ENCODE results near the gene KLHL35. TPM values are rescaled to one million over a fixed set of nuclear protein-coding genes. Genes with fewer than 3 reads are reported as not detected.

KLHL35 gene
- total RNA-seq, 4 donors from 2014 or later, result 0.17 to 0.42 (median 0.29) TPM; not detected in 1

GRCh38 chr11:75428281-75428724 is 4.7 kb downstream of the KLHL35 start:
- Histone ChIP-seq H3K9me3 (peaks cover 0 to 7% (median 3%) of the 10 kb centered on the region in 4 donors), H3K27ac (replicated peaks in 1 of 4) (peak overlapping the region in 2 of 4 donors; percentile 63 to 64), H3K4me3 (peak overlapping the region; percentile 42 to 61 (median 55)), H3K36me3 (peaks cover 0 to 6% (median 5%) of the 10 kb centered on the region in 4 donors), H3K27me3 (peaks cover 0 to 51% (median 16%) of the 10 kb centered on the region in 4 donors), H3K4me1 (peaks cover 10 to 41% (median 30%) of the 10 kb centered on the region in 4 donors)
- 43% methylated on average over 14 of the region's 32 CpGs for WGBS
- DNase-seq (ENCODE audit: extremely low spot score), result peak; percentile 97
- TF ChIP-seq POLR2A (IDR thresholded peaks at IDR 0.05; ENCODE audit: low read depth) (no peak), POLR2AphosphoS5 (IDR thresholded peaks at IDR 0.05) (peak; percentile 69 to 85)
- intact Hi-C loops (cut with DNase I), result no loop called here

DNA sequence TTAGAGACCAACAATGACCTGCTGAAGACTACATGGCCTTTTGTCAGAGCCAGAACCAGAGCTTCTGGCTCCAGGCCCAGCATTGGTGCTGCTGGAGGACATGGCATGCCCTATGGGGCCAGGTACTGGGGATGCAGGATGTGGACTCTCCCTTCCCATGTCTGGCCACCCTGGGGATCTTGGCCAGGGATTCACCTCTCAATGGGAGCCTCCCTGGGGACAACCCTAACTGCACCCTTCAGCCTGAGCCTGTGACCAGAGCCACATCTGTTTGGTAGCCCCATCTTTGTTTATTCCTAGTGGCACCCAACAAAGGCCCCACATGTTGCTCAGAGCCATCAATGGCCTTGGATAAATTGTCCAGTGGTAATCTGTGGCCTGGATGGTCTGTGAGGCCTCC is 5.8 kb downstream of the KLHL35 start:
- no peak overlapping the region for H3K27ac ChIP-seq (replicated peaks in 1 of 4)
- H3K9me3 ChIP-seq, result peaks cover 0 to 7% (median 3%) of the 10 kb centered on the region in 4 donors
- DNase-seq (ENCODE audit: extremely low spot score), result no peak
- peaks cover 10 to 38% (median 30%) of the 10 kb centered on the region in 4 donors for H3K4me1 ChIP-seq
- intact Hi-C loops (cut with DNase I), result no loop called here
- peaks cover 0 to 40% (median 16%) of the 10 kb centered on the region in 4 donors for H3K27me3 ChIP-seq
- H3K36me3 ChIP-seq, result peaks cover 0 to 18% (median 16%) of the 10 kb centered on the region in 4 donors
- TF ChIP-seq, protein P1, sequence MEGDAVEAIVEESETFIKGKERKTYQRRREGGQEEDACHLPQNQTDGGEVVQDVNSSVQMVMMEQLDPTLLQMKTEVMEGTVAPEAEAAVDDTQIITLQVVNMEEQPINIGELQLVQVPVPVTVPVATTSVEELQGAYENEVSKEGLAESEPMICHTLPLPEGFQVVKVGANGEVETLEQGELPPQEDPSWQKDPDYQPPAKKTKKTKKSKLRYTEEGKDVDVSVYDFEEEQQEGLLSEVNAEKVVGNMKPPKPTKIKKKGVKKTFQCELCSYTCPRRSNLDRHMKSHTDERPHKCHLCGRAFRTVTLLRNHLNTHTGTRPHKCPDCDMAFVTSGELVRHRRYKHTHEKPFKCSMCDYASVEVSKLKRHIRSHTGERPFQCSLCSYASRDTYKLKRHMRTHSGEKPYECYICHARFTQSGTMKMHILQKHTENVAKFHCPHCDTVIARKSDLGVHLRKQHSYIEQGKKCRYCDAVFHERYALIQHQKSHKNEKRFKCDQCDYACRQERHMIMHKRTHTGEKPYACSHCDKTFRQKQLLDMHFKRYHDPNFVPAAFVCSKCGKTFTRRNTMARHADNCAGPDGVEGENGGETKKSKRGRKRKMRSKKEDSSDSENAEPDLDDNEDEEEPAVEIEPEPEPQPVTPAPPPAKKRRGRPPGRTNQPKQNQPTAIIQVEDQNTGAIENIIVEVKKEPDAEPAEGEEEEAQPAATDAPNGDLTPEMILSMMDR (IDR thresholded peaks at IDR 0.05), result no peak
- TF ChIP-seq POLR2A (IDR thresholded peaks at IDR 0.05; ENCODE audit: low read depth) (no peak), POLR2AphosphoS5 (IDR thresholded peaks at IDR 0.05) (no peak), EP300 (IDR thresholded peaks at IDR 0.05) (no peak)
- H3K4me3 ChIP-seq, result no peak overlapping the region

GRCh38 chr11:75426720-75427086 is 6.3 kb downstream of the KLHL35 start:
- TF ChIP-seq POLR2A (IDR thresholded peaks at IDR 0.05; ENCODE audit: low read depth), result no peak
- TF ChIP-seq, protein P1 (IDR thresholded peaks at IDR 0.05), result no peak
- TF ChIP-seq EP300 (IDR thresholded peaks at IDR 0.05), result no peak
- peaks cover 0 to 7% (median 3%) of the 10 kb centered on the region in 4 donors for H3K9me3 ChIP-seq
- H3K4me3 ChIP-seq, result no peak overlapping the region
- intact Hi-C loops (cut with DNase I), result no loop called here
- peaks cover 0 to 35% (median 16%) of the 10 kb centered on the region in 4 donors for H3K27me3 ChIP-seq
- no peak overlapping the region for H3K27ac ChIP-seq (replicated peaks in 1 of 4)
- no peak for DNase-seq (ENCODE audit: extremely low spot score)
- H3K4me1 ChIP-seq, result peaks cover 10 to 36% (median 30%) of the 10 kb centered on the region in 4 donors
- 92% methylated on average over 5 of the region's 5 CpGs for WGBS
- H3K36me3 ChIP-seq, result peaks cover 0 to 22% (median 18%) of the 10 kb centered on the region in 4 donors

GRCh38 chr11:75425422-75425821 is 7.6 kb downstream of the KLHL35 start:
- intact Hi-C loops (cut with DNase I), result no loop called here
- H3K36me3 ChIP-seq, result peaks cover 0 to 23% (median 18%) of the 10 kb centered on the region in 4 donors
- WGBS, result 76% methylated on average over 24 of the region's 29 CpGs
- H3K4me1 ChIP-seq, result peaks cover 5 to 30% (median 23%) of the 10 kb centered on the region in 4 donors
- peaks cover 0 to 23% (median 5%) of the 10 kb centered on the region in 4 donors for H3K27me3 ChIP-seq
- DNase-seq (ENCODE audit: extremely low spot score), result no peak
- H3K4me3 ChIP-seq, result no peak overlapping the region
- TF ChIP-seq EP300 (IDR thresholded peaks at IDR 0.05), result no peak
- TF ChIP-seq POLR2AphosphoS5 (IDR thresholded peaks at IDR 0.05), result no peak
- TF ChIP-seq, protein P1 (IDR thresholded peaks at IDR 0.05), result no peak
- TF ChIP-seq POLR2A (IDR thresholded peaks at IDR 0.05; ENCODE audit: low read depth), result no peak
- no peak overlapping the region for H3K27ac ChIP-seq (replicated peaks in 1 of 4)
- H3K9me3 ChIP-seq, result peaks cover 0 to 7% (median 3%) of the 10 kb centered on the region in 4 donors

- Histone ChIP-seq H3K9me3 (peaks cover 0 to 2% (median under 1%) of the 10 kb centered on the region in 4 donors), H3K4me1 (peaks cover under 1 to 23% (median 14%) of the 10 kb centered on the region in 4 donors), H3K27me3 (peaks cover 0 to 12% (median 2%) of the 10 kb centered on the region in 4 donors), H3K4me3 (no peak overlapping the region), H3K36me3 (peaks cover 0 to 23% (median 18%) of the 10 kb centered on the region in 4 donors), H3K27ac (replicated peaks in 1 of 4) (no peak overlapping the region)
- intact Hi-C loops (cut with DNase I), result no loop called here
- no peak for TF ChIP-seq POLR2AphosphoS5 (IDR thresholded peaks at IDR 0.05)
- TF ChIP-seq, protein P1 (IDR thresholded peaks at IDR 0.05), result no peak
- TF ChIP-seq POLR2A (IDR thresholded peaks at IDR 0.05; ENCODE audit: low read depth), result no peak
- TF ChIP-seq EP300 (IDR thresholded peaks at IDR 0.05), result no peak
- WGBS, result 95% methylated on average over 1 of the region's 1 CpG
- no peak for DNase-seq (ENCODE audit: extremely low spot score)
These were observed 8.6 kb downstream of the KLHL35 start for GRCh38 chr11:75424396-75424795.
